NCI-H446 (cell line): Measurements from ENCODE around the gene LRRC32.

Source experiments
- DNase-seq, 2 experiments: peaks; one replicate each; lab custom pipeline; 2025; lab: John Stamatoyannopoulos, UW

Gene LRRC32

DNA sequence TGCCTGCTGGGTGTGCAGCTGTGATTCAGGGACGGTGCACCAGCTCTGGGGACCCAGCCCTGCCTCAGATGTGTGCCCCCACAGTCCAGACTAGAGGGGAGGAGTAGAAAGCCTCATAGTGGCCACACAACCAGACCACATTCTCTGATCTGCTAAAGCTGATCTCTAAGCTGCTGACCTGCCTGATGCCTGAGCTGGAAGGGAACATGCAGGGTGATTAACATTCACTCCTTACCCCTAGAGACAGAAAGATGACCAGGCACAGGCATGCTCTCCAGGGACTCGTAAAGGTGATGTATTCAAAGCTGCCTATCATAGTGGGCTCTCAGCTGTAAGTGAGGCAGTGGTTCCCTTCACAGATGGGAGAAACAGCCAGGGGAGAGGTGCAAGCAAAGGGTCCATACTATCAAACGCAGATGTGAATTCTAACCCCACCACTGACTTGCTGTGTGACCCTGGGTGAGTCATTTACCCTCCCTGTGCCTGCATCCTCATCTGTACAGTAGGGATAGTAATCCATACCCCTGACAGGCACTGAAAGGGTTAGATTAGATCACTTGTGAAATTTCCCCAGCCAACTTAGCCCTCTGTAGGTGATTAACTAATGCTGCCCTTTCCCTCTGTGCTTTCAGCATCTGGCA is 29.0 kb upstream of the LRRC32 start:
- DNase-seq, result no peak

DNA sequence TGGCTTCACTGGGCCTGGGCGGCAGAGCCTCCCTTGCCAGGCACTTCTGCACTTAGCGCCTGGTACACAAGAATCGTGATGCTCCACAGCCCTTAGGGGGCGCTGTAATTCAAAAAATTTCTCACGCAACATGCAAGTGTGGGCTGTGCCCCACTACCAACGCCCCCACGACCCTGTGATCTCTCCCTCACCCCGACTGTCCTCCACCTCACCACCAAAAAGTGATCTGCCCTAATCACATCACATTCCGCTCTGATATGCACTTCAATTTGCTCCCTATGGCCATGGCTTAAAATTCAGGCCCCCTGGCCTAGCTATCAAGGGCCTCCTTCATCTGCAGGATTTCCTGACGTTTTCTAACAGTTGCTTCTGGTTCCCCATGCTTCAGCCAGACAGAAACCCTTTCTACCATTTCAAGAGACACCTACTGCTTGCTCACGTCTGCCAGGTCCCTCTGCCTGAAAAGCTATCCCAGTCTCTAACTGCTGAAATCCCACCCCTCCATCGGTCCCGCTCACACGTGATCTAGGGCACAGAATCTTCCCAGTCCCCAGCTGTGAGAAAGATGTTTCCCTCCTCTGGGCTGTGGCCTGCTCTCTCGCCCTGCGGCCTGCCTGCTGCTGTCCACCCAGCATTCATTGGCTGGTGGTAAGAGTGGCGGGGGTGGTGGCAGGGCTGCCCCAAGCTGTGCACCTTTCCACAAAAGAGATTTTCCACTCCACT is 27.9 kb upstream of the LRRC32 start:
- DNase-seq, result no peak

DNA sequence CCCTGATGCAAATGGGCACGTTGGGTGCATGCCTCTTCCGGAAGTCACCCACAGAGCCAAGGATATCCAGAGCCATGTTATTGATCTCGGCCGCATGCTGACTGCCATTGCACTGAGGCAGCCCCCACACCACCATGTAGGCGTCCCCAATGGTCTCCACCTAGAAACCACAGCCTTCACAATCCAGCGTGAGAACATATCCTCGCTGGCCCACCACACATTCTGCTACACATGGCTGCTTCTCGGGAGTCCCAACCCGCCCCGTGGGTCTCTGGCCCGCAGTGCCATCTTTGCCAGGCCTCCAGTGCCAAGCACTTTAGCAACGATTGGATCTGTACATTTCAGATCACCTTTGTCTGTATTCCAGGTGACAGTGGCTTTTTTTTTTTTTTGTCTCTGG is 26.2 kb upstream of the LRRC32 start:
- no peak for DNase-seq

DNA sequence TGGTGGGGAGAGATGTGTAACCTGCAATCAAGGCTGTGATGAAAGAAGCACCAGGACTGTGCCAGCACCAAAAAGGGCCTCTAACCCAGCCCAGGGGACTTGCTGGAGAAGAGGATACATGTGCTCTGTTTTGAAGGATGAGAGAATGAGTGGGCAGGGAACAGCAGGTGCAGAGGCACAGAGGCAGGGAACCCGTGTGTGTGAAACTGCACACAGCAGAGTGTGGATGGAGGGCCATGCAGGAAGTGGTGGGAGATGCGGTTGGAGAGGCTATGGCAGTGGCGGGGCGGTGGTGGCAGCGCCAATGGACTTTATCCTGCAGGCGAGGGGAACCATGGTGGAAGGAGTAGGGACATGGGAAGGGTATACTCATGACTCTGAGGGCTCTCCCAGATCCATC is 25.2 kb upstream of the LRRC32 start:
- DNase-seq, result no peak

DNA sequence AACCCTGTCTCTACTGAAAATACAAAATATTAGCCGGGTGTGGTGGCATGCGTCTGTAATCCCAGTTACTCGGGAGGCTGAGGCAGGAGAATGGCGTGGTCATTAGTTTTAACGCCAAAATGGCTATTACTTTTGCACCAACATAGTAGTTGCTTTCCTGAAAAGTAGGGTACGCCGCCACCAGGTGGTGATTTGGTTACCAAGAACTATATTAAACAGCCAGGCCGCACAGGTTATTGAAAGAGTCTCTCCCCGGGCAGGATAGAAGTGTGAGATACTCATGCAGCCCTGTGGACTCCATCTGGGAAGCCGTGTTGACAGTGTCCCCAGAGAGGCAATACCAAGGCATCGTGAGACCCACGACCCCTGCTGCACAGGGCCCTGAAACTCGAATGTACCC is 24.6 kb upstream of the LRRC32 start:
- DNase-seq, result peak in 1 of 2 experiments; percentile 21

DNA sequence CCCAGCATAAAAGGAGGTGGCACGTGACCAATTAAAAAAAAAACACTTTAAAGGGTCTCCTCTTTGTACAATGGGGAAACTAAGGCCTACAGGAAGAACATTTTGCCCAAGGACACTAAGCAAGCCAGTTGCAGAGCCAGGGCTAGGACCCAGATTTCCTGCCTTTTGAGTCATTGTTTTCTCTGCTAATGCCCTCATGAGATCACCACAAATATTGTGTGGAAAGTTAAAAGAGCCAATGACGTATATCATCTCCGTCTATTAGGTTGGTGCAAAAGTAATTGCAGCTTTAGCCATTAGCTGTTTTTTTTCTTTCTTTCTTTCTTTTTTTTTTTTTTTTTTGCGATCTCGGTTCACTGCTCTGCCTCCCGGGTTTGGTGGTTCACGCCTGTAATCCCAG is 24.1 kb upstream of the LRRC32 start:
- DNase-seq, result no peak

DNA sequence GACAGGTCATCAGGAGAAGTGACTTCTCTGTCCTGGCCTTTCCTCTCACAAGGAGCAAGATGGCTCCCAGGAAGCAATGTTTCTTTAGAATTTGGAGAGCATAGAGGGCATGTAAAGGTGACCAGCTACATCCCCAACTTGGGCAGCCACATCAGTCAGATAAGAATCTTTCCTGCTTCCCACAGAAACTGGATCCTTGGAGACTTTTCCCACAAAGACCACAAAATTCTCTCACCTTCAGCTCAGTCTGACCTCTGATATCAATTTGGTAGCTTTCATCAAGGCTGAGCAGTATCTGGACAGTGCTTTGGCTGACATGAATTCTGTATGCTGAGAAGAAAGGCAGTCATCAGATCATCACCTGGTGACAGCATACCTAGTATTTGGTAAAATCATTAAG is 23.3 kb upstream of the LRRC32 start:
- DNase-seq, result no peak

DNA sequence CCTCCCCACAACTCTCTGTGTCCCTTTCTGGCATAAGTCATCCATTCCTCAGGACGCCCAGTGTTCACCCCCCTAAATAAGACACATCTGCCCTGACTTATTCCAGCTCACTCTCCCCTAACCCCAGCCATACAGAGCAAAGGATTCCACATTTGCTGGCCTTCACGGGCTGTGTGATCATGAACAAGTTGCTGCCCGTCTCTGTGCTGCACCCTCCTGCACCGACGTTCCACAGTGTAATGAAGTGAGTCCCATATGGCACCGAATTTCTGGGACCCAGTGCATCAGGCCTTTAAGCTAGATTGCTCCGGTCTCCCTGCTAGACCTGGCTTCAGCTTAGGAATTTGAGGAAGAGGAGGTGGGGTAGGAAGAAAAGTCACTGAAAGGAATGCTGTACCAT is 22.4 kb upstream of the LRRC32 start:
- no peak for DNase-seq

DNA sequence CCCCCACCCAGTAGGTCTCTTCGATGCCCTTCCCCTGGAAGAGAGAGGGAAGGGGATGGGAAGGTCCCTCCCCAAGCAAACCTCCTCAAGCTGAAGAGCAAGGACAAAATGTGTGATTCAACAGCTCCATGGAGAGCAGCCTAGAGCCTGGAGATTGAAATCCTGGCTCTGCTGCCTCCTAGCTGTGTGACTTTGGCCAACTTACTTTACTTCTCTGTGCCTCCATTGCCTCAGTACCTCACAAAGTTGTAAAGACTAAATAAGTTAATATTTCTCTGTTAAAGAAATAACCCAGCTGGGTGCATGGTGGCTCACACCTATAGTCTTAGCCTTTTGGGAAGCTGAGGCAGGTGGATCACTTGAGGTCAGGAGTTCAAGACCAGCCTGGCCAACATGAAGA is 21.1 kb upstream of the LRRC32 start:
- no peak for DNase-seq

DNA sequence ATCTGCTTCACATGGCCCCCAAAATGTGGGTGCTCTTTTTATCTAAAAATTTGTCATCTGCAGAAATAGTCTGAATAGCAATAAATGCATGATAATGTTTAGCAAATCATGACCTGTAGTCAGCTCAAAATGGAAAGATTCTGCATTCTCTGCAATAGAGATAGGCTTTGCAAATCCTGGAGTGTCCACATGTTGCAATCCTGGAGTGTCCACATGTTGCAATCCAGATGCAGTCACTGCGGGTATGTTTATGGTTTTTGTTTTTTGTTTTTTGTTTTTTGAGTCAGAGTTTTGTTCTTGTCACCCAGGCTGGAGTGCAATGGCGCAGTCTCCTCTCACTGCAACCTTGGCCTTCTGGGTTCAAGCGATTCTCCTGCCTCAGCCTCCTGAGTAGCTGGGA is 20.2 kb upstream of the LRRC32 start:
- no peak for DNase-seq

DNA sequence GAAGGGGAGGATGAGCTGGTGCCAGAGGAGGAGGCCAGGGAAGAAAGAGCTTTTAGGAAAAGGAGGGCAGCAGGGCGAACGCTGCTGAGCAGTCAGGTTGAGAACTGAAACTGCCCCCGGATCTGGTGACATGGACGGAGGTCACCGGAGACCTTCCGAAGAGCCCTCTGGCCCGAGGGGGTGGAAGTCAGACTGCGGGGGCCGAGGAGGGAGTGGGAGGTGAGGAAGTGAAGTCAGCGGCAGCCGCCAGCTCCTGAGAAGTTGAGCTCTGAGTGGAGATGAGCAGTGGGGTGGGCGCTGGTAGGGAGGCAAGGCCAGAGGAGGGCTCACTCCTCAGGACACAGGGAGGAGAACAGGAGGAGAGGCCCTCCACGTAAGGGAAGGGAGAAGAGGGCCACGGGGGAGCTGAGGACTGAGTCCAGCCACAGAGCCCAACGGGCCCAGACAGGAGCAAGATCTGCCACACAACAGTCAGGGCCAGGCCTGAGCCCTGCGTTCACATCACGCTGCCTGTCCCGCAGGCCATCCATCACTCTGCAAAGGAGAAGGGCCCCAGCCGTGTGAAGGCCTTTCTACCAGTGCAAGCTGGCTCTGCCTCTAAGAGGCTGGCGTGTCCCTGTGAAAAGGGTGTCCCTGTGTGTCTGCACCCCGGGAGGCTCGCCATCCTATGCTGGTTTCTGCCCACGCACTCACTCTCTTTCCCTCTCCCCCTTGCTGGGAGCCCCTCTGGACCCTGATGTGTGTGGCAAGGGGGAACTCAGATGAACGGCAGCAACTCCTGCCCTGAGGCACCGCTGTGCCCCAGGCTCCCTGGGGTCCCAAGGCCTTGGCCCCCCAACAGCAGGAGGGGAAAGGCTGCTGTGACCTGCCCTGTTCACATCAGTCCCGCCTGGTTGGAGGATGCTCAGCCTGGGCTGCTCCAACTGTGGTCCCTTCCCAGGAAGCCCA is 19.0 kb upstream of the LRRC32 start:
- no peak for DNase-seq

DNA sequence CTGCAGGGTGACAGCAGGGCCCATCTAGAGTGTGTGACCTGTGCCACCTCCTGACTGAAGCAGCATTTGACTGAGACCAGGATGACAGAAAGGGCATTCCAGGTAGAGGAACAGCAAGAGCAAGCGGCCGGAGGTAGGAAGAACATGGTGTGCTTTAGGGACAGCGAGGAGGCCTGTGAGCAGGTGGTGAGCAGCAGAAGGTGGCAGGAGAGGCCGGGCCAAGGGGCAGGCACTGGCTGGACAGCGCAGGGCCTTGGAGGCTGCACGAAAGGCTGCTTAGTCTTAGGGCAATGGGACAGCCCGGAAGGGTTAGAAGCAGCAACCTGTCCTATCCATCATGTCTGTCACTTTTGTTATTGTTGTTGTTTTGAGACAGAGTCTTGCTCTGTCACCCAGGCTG is 17.6 kb upstream of the LRRC32 start:
- DNase-seq, result no peak

DNA sequence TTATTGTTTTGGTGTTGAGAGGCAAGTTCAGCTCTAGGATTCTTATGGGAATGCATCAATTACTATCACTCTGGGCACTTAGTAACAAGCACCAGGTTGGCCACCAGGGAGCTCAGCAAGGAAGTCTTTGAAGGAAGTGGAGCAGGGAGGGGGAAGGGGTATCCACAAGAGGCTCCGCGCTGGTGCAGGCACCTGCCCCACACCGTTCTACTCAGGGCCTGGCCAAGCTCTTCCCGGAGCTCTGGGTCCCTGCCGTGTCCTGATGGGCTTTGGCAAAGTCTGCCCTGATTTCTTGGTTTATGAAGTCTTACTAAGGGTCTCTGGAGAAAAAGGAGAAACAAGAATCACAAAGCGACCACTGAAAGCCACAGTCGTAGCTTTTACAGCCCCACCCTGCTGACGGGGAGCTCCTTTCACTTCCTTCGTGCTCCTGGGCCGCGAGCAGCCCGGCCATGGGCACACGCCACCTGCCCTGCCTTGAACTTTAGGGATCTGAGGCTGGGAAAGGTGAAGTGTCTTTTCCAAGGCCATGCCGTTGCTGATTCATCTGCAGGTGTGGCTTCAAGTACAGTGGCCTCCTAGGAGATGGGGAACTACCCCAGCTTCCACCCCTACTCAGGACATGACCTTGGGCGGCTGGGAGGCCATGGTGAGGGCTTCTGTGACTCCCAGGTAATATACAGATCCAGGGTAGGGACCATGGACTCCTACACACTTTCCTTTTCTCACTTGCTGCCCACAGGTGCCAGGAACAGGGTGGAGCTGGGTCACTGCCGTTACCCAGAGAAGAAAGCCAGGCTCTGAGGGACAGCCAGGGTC is 15.9 kb upstream of the LRRC32 start:
- DNase-seq, result no peak

DNA sequence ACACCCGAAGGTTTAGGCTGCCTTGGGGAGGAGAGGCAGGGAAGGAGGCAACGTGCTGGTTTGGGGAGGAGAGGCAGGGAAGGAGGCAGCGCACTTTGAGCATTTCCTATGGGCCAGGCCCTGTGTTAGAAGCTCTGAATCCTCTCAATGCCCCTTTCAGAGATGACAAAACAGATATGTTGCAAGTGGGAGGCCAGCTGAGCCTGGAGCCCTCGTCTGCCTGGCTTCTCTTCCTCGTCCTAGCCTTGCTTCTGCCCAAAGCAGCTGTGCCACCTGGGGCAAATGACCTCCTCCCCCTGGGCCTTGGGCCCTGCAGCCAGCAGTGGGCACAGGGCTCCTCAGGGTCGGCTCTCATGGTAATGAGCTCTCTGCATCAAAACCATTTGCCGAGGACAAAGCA is 15.3 kb upstream of the LRRC32 start:
- DNase-seq, result no peak

DNA sequence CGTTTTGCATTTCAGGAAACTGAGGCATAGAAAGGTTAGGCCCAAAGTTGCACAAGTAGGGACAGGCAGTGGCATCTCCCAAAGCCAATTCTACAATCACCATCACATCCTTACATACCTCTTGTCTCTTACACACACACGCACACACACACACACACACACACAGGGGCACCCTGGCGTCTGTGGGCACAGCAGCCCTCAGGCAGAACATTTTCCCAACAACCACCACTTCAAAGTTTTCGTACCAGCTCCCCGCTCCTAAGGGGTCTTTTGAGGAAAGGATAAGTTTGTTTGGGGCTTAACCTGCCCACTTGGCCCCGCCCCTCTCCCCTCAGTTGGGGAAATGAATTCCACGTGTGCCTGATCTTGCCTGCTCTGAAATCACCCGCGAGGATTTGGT is 14.7 kb upstream of the LRRC32 start:
- no peak for DNase-seq

DNA sequence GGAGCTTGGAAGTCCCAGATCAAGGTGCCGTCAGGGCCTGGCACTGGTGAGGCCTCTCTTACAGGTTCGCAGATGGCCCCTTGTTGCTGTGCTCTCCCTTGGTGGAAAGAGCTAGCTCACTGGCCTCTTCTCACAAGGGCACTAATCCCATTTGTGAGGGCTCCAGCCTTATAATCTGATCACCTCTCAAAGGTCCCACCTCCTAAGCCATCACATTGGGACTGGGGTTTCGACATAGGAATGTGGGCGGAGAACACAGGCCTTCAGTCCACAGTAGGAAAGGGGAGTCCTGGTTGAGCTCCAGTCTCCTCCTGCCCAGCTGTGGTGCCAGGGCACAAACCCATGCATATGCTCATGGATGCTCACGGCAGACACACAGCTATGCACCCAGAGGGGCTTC is 14.0 kb upstream of the LRRC32 start:
- no peak for DNase-seq

DNA sequence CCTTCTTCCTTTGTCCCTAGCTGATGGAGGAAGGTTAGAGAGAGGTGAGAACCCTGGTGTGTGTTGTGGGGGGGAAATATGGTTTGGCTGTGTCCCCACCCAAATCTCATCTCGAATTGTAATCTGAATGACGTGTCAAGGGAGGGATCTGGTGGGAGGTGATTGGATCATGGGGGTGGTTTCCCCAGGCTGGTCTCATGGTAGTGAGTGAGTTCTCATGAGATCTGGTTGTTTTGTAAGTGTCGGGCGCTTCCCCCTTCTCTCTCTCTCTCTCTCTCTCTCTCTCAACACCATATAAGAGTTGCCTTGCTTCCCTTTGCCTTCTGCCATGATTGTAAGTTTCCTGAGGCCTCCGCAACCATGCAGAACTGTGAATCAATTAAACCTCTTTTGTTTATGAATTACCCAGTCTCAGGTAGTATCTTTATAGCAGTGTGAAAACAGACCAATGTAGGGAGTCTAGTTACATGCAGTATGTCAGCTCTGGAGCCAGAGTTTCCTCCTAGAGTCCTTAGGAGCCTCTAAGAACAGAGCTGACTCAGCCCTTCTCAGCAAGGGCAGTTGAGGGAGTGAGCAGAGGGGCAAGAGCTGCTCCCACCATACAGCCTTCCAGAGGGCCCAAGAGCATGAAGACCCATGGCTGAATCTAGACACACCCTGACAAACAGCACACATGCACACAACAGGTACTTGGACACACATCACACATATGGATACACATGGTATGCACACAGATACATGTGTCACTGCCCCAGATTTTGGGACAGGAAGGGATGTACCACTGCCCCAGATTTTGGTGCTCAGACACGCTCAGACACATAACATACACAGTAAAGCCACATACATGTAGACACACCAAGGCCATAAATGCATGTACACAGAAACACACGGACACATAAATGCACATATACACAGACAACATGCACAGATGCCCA is 12.9 kb upstream of the LRRC32 start:
- no peak for DNase-seq

DNA sequence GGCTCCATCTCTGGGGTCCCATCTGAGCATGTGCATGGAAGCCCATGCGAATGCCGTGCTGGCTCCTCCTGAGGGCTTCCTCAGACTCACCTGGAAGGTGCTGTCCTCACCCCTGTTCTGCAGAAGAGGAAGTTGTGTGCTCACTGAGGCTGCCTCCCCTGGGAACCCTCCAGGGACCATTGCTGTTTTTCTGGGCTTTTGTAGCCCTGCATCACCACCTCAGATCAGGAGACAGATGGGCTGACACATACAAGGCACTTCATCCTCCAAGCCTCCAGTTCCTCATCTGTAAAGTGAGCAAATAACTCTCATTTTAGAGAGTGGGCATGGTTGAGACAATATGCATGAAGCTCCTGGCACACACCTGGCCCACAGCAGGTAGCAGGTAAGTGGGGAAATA is 12.1 kb upstream of the LRRC32 start:
- DNase-seq, result no peak

DNA sequence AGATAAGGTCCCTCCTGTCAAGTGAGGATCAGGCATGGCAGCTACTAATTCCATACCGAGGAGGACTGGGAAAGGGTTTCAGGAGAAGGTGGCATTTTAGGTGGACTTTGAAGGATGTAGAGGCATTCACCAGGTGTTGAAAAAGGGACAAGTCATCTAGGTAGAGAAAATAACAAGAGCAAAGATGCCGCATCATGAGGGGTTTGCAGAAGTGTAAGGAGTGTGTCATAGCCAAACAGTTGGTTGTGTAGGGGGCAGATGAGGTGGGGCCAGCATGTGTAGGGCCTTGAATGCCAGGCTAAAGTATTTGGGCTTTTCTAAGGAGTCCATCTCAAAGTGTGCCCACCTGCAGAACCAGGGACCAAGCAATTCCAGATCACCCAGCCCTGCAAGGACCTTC is 11.6 kb upstream of the LRRC32 start:
- DNase-seq, result no peak

DNA sequence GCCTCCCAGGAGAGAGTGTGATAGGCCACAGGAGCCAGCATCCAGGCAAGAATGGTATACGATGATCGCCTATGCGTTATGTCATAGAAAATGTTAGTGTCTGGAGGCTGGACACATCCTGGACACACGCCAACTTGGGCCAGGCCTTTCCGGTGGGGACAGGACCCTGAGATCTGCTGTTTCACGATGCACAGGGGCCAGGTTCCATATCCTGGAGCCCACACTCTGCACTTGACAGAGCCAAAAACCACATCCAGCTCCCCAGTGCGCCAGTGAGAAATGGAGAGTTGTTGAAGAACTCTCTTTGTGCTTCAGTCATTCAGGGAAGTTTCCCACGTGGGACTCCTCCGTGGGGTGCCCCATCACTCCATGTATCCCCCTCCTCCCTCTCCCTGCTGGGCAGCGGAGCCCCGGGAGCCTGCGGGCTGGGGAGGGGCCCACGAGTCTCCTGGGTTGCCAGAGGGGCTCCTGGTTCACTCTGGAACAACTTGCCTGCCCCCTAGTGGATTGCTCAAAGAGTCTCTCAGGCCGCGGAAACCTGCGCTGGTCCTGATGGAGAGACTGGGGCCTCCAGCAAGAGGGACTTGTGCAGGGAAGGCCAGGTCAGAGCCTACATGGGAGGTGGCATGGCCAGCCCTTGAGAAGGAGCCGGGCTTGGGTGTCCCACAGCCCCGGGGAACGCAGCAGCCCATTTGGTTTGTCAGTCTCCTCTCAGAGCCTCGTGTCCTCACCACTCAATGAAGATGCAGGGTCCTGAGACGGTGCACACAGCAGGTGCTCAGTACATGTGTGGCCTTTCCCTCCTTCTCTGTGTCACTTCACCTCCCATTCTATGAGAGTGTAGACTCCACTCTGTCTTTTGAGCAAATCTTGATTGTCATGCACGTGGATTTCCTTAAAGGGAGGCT is 10.2 kb upstream of the LRRC32 start:
- peak; percentile 52 to 85 for DNase-seq
